A549 (cell line): ENCODE measurements around the gene DVL2. TPM values are rescaled to one million over a fixed set of nuclear protein-coding genes. Genes with fewer than 3 reads are reported as not detected.

Source experiments
- ATOH8 ChIP-seq: fragments of 250-450 bp; sonication (Bioruptor Pico); IDR thresholded peaks from 2 replicates; pipeline ENCODE4 v1.5.0; 2020; ENCODE audit warnings: low read depth, mild to moderate bottlenecking, moderate library complexity
- BHLHE40 ChIP-seq: IDR thresholded peaks from 2 replicates; pipeline ENCODE4 v1.6.1; 2012; ENCODE audit warnings: low read depth, low read length, inconsistent platforms
- CBX2 ChIP-seq: fragments of 200-600 bp; sonication (generic); IDR thresholded peaks from 2 replicates; pipeline ENCODE4 v1.6.1; 2016; ENCODE audit warnings: low read depth, mild to moderate bottlenecking, borderline replicate concordance
- CEBPB ChIP-seq, 2 experiments: fragments of >200 bp in 1 of 2; sonication (Bioruptor Twin) in 1 of 2; formaldehyde crosslinking in 1 of 2; IDR thresholded peaks; 2 replicates each; pipeline ENCODE4 v1.6.1; 2012 to 2016
- CHD4 ChIP-seq: fragments of 200-600 bp; sonication (generic); IDR thresholded peaks from 2 replicates; pipeline ENCODE4 v1.6.1; 2016; ENCODE audit warnings: antibody characterized with exemption, mild to moderate bottlenecking, borderline replicate concordance
- CTCF ChIP-seq: fragments of >200 bp; sonication (Bioruptor Twin); formaldehyde crosslinking; IDR thresholded peaks from 3 replicates; pipeline ENCODE4 v1.5.1; 2016
- ELK1 ChIP-seq: fragments of 150-350 bp; IDR thresholded peaks from 2 replicates; pipeline ENCODE4 v1.6.1; 2014; ENCODE audit warnings: low read depth, mild to moderate bottlenecking, low read length
- EP300 ChIP-seq, 2 experiments: fragments of >200 bp; sonication (Bioruptor Twin); formaldehyde crosslinking; IDR thresholded peaks; 2 replicates in 1 of 2; 3 replicates in 1 of 2; pipeline ENCODE4 v1.6.1; 2016 to 2017
- ESRRA ChIP-seq: fragments of 150-350 bp; IDR thresholded peaks from 2 replicates; pipeline ENCODE4 v1.6.1; 2014; ENCODE audit warnings: mild to moderate bottlenecking, low read length, borderline replicate concordance
- FOXS1 ChIP-seq: fragments of 250-450 bp; sonication (Bioruptor Pico); IDR thresholded peaks from 2 replicates; pipeline ENCODE4 v1.5.0; 2020; ENCODE audit warnings: mild to moderate bottlenecking, moderate library complexity
- HMGXB4 ChIP-seq: fragments of 250-450 bp; sonication (Bioruptor Pico); IDR thresholded peaks from 2 replicates; pipeline ENCODE4 v1.5.0; 2021; ENCODE audit warnings: mild to moderate bottlenecking, moderate library complexity, borderline replicate concordance
- HOXA7 ChIP-seq: fragments of 250-450 bp; sonication (Bioruptor Pico); IDR thresholded peaks from 2 replicates; pipeline ENCODE4 v1.5.0; 2020; ENCODE audit warnings: mild to moderate bottlenecking, moderate library complexity
- HOXB13 ChIP-seq: fragments of 250-450 bp; sonication (Bioruptor Pico); IDR thresholded peaks from 2 replicates; pipeline ENCODE4 v1.5.0; 2020; ENCODE audit warnings: low read depth, mild to moderate bottlenecking, moderate library complexity
- JUN ChIP-seq, 2 experiments: fragments of >200 bp; sonication (Bioruptor Twin); formaldehyde crosslinking; IDR thresholded peaks; 2 replicates in 1 of 2; 3 replicates in 1 of 2; pipeline ENCODE4 v1.6.1; 2016 to 2017
- KDM5A ChIP-seq: fragments of 200-600 bp; sonication (generic); IDR thresholded peaks from 2 replicates; pipeline ENCODE4 v1.6.1; 2016; ENCODE audit warnings: antibody characterized with exemption, mild to moderate bottlenecking
- MAX ChIP-seq: IDR thresholded peaks from 2 replicates; pipeline ENCODE4 v1.6.1; 2012
- NFE2L2 ChIP-seq: fragments of 150-350 bp; conservative IDR thresholded peaks from 2 replicates; pipeline ENCODE4 v1.6.1; 2014; ENCODE audit warnings: low read length
- NR3C1 ChIP-seq: fragments of >200 bp; sonication (Bioruptor Twin); formaldehyde crosslinking; IDR thresholded peaks from 3 replicates; pipeline ENCODE4 v1.6.1; 2017
- PHF8 ChIP-seq: fragments of 200-600 bp; sonication (generic); IDR thresholded peaks from 2 replicates; pipeline ENCODE4 v1.6.1; 2016; ENCODE audit warnings: low read depth, mild to moderate bottlenecking, antibody characterized with exemption, moderate library complexity, borderline replicate concordance
- POLR2A ChIP-seq: IDR thresholded peaks from 2 replicates; pipeline ENCODE4 v1.6.1; 2012; ENCODE audit warnings: mild to moderate bottlenecking, low read length
- RARB ChIP-seq: fragments of 250-450 bp; sonication (Bioruptor Pico); IDR thresholded peaks from 2 replicates; pipeline ENCODE4 v1.8.0; 2021; ENCODE audit warnings: mild to moderate bottlenecking, moderate library complexity
- USF2 ChIP-seq: fragments of 450-650 bp; IDR thresholded peaks from 2 replicates; pipeline ENCODE4 v1.6.1; 2014; ENCODE audit warnings: antibody characterized with exemption
- polyA plus RNA-seq, 4 experiments: library from polyadenylated mRNA; depleted of rRNA in 3 of 4; stranded (reverse); fragments of >200 nt; fragmentation: RNase III in 1 of 4; extraction: RNeasy Plus Mini Kit Qiagen cat#74134 plus additional on column Dnase treatment in 1 of 4; gene quantifications; 2 replicates in 3 of 4; 3 replicates in 1 of 4; pipeline ENCODE4 v1.2.3, GENCODE V29; 2011 to 2017

Gene DVL2
- polyA plus RNA-seq, 2 of the 4 experiments (the other 2 are of a cell fraction) = 5.7 to 40.4 TPM

- TF ChIP-seq CEBPB (IDR thresholded peaks at IDR 0.05) (peak in 1 of 2 experiments; percentile 26; a peak in 1 of 4 replicates), EP300 (IDR thresholded peaks at IDR 0.05) (0 out of 5 replicates have a peak, but pooled peaks of 1 of the 2 experiments have one; percentile 29), NR3C1 (no peak), PHF8 (0 out of 2 replicates have a peak, but pooled peaks have one; percentile 19), FOXS1 (CRISPR knock-in tag) (no peak), ATOH8 (CRISPR knock-in tag) (0 out of 2 replicates have a peak, but pooled peaks have one; percentile 1), NFE2L2 (no peak), JUN (IDR thresholded peaks at IDR 0.05) (peak; percentile 92 to 96), POLR2A (0 out of 2 replicates have a peak, but pooled peaks have one; percentile 20), USF2 (peak; percentile 99), HOXB13 (no peak), RARB (CRISPR knock-in tag) (0 out of 2 replicates have a peak, but pooled peaks have one; percentile 48), CHD4 (no peak), CTCF (no peak), MAX (peak; percentile 95), ELK1 (no peak), CBX2 (no peak), HOXA7 (peak; percentile 13; the same call in 1 of the 2 replicates), ESRRA (0 out of 2 replicates have a peak, but pooled peaks have one; percentile 21), BHLHE40 (peak; percentile 62), HMGXB4 (CRISPR knock-in tag) (no peak), KDM5A (peak; percentile 74)
Observed at GRCh38 chr17:7242717-7243452, 8.6 kb upstream of the DVL2 start (continued).
